Endothelial cell of umbilical vein (primary cell): ENCODE results near the gene APCDD1L.

Experiments used
- POLR2A ChIP-seq: IDR thresholded peaks from 2 replicates; pipeline ENCODE4 v1.6.1; 2012; ENCODE audit warnings: low read depth, mild to moderate bottlenecking, control low read depth, low read length
- TF ChIP-seq, protein P1 (sequence below), 2 donors: IDR thresholded peaks; 1 replicate in 1 of 2; 2 replicates in 1 of 2; pipeline ENCODE4 v1.5.1; 2011; ENCODE audit warnings: low read length in 2 of 2, mild to moderate bottlenecking in 2 of 2, moderate library complexity in 2 of 2, control low read depth in 1 of 2, inconsistent platforms in 1 of 2, low read depth in 1 of 2; ENCODE audit not compliant: insufficient read depth in 1 of 2; ENCODE audit errors: extremely low read depth in 1 of 2

DNA sequence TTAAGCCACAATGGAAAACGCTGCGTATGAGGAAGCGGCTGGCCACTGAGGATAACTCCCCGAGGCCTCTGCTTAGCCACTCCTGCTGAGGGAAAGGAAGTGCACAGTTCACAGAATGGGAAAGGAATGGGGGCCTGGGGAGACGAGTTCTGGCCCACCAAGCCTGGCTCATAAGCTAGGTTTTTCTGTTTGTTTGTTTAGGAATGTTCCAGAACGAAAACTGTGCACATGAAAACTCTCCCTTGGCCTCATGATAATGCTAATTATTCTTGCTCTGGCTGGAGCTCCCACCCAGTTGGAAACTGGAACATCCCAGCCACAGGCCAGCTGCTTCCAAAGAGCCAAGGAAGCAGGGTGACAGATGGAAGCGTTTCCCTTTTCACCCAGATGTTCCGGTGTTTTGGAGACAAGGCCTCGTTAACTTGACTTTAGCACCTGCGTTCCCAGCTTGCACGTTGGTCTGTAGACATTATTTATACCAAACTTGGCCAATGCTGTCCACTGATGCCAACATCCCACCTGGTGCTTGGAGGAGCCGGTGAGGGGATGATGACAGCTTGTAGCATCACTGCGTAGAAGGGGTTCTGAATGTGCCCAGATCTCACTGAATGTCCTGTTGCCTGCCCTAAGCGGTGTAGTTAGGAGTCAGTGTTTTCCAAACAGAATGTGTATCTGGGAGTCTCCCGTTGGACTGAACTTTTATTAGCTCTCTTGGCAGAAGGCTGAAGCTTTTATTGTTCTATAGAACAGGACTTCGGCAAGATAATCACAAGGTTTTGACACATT, 34.5 kb downstream of the APCDD1L start:
- TF ChIP-seq, protein P1, sequence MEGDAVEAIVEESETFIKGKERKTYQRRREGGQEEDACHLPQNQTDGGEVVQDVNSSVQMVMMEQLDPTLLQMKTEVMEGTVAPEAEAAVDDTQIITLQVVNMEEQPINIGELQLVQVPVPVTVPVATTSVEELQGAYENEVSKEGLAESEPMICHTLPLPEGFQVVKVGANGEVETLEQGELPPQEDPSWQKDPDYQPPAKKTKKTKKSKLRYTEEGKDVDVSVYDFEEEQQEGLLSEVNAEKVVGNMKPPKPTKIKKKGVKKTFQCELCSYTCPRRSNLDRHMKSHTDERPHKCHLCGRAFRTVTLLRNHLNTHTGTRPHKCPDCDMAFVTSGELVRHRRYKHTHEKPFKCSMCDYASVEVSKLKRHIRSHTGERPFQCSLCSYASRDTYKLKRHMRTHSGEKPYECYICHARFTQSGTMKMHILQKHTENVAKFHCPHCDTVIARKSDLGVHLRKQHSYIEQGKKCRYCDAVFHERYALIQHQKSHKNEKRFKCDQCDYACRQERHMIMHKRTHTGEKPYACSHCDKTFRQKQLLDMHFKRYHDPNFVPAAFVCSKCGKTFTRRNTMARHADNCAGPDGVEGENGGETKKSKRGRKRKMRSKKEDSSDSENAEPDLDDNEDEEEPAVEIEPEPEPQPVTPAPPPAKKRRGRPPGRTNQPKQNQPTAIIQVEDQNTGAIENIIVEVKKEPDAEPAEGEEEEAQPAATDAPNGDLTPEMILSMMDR (IDR thresholded peaks at IDR 0.05; ENCODE audit: extremely low read depth in 1 of 2, insufficient read depth in 1 of 2, low read depth in 1 of 2, low read length in 2 of 2): no peak
- no peak for TF ChIP-seq POLR2A
